Measurements from ENCODE around the gene DHRSX.
"Not testable (repeated sequence)": the region's sequence is repeated elsewhere in the genome, so short reads cannot be mapped to it uniquely, and the experiment has no call there.

DHRSX gene

GRCh38 chrX:2474280-2474962, 26.4 kb downstream of the DHRSX start:
- DNase-seq: no peak

DNA sequence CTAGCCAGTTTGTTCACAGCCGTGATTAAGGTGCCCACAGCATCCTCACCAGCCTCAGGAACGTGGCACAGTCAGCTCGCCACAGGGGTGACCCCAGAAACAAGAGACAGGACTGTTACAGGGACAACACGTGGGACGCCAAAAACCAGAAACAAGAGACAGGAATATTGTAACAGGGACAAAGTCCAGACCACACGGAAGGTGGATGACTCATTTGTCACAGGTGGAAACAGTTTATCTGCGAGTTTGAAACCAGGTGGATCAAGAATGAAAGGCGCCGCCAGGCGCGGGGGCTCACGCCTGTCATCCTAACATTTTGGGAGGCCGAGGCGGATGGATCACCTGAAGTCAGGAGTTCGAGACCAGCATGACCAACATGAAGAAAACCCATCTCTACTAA, 27.7 kb downstream of the DHRSX start:
- DNase-seq: not testable (repeated sequence)

- DNase-seq: no peak
Measured at GRCh38 chrX:2471641-2472040, 29.1 kb downstream of the DHRSX start.

- not testable (repeated sequence) for DNase-seq
Measured at GRCh38 chrX:2471126-2471525, 29.6 kb downstream of the DHRSX start.

- DNase-seq: not testable (repeated sequence)
Measured at GRCh38 chrX:2469852-2470251, 30.9 kb downstream of the DHRSX start.

- DNase-seq: no peak
Measured at GRCh38 chrX:2469196-2469685, 31.5 kb downstream of the DHRSX start.

- no peak for DNase-seq
Measured at GRCh38 chrX:2468261-2469195, 32.2 kb downstream of the DHRSX start.

DNA sequence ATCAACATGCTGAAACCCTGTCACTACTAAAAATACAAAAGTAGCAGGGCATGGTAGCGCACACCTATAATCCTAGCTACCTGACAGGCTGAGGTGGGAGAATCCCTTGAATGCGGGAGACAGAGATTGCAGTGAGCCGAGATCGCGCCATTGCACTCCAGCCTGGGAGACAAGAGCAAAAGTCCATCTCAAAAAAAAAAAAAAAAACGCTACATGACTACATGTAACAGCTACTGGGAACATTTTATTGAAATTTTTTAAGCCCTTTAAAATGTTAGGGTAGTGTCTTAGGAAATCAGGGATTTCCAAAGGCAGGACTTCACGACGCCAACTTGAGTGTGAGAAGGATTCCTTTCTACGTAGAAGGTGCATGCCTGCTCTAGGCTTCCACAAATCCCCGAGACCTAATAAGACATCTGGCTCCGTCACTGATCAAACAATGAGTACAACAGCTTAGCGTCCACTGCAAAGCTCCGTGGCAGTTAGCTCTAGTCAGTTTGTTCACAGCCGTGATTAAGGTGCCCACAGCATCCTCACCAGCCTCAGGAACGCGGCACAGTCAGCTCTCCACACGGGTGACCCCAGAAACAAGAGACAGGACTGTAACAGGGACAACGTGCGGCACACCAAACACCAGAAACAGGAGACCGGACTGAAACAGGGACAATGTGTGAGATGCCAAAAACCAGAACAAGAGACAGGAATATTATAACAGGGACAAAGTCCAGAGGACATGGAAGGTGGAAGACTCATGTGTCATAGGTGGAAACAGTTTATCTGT, 33.7 kb downstream of the DHRSX start:
- DNase-seq: no peak

DNA sequence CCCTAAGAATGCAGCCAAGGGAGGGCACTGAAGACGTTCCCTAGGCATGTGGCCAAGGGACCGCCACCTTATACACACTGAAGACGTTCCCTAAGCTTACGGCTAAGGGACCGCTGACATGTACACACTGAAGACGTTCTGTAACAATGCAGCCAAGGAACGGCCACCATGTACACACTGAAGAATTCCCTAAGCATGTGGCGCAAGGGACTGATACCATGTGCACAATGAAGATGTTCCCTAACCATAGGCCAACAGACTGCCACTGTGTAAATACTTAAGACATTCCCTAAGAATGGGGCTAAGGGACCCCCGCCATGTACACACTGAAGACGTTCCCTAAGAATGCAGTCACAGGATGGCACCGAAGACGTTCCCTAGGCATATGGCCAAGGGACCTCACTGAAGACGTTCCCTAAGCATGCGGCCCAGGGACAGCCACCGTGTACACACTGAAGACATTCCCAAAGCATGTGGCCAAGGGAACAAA, 36.1 kb downstream of the DHRSX start:
- no peak for DNase-seq

DNA sequence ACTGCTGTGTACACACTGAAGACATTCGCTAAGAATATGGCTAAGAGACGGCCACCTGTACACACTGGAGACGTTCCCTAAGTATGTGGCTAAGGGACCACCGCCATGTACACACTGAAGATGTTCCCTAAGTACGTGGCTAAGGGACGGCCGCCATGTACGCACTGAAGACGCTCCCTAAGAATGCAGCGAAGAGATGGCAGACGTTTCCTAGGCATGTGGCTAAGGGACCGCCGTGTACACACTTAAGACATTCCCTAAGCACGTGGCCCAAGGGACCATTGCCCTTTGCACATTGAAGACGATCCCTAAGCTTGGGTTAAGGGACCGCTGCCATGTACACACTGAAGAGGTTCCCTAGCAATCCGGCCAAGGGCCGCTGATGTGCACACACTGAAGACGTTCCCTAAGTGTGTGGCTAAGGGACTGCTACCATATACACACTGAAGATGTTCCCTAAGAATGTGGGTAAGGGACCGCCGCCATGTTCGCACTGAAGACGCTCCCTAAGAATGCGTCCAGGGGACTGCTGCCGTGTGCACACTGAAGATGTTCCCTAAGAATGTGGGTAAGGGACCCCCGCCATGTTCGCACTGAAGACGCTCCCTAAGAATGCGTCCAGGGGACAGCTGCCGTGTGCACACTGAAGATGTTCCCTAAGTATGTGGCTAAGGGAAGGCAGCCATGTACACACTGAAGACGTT, 36.7 kb downstream of the DHRSX start:
- no peak for DNase-seq

DNA sequence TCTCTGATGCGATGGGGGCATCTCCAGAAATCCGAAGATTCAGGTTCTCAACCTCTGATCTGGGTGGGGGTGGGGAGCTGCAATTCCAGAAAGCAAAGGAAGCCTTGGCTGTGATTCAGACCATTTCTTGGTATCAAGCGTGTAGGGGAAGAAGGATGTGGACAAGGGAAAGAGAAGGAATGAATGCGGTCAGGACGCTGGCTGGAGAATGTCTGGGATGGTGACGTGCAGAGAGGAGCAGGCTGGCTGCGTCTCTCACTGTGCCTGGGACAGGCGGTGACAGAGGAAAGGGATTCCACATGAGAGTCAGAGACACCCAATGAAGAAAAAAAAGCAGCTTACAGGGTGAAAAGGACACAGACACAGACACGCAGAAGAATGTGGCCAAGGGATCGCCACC, 37.3 kb downstream of the DHRSX start:
- not testable (repeated sequence) for DNase-seq

DNA sequence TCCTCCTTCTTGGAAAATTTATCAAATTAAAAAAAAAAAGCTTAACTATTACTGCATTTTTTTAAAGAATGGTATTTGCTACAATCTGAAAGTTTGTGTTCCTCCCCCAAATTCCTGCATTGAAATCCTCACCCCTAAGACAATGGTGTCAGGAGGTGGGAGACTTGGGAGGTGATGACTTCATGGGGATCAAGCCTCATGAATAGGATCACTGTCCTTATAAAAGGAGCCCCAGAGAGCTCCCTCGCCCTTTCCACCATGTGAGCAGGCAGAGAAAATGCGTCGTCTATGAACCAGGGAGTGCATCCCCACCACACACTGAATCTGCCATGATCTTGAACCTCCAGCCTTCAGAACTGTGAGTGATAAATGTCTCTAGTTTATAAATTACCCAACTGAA, 38.0 kb downstream of the DHRSX start:
- no peak for DNase-seq

DNA sequence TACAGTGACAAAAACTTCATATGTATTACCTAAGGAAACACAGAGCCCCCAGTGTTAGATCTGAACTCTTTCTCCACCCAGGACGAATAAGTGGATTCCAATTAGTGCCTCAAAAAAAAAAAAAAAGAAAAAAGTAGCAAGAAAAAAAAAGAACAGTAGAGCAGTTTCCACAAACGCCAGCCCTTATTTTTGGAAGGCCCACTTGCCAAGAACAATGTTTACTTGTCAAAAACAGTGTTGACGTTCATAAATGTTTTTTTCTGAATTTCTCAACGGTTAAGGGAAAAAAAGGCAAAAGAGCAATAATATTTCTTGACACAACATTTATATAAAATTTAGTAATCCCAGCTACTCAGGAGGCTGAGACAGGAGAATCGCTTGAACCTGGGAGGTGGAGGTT, 38.7 kb downstream of the DHRSX start:
- no peak for DNase-seq

- DNase-seq: no peak
Measured at GRCh38 chrX:2461711-2462016, 39.1 kb downstream of the DHRSX start.

DNA sequence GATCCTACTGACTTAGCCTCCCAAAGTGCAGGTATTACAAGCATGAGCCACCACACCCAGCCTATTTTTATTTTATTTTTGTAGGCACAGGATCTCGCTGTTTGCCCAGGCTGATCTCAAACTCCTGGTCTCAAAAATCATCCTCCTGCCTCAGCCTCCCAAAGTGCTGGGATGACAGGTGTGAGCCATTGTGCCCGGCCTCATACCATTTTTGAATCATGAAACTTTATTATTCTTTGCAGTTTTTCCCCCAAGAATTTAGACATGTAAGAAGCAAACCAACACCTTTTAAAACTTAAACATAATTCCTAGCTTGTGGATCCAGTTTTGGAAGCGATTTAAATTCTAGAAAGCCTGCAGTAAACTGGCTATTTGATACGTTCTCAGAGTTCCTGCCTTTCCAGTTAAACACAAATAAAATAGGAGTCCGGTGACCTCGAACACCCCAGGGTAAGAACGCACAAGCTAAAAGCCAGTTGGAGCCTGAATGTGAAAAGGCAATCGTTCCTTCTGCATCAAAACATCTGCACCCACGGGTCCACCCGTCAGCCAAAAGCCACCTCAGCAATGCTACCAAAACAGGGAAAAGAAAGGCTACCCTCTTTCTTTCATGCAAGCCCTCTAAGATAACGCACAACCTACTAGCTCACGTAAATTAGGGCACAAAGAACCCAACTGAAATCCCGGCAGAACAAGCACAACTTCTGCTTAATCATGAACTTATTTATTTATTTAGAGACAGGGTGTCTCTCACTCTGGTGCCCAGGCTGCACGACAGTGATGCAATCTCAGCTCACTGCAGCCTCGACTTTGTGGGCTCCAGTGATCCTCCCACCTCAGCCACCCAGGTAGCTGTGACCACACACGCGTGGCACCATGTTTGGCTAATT, 39.7 kb downstream of the DHRSX start:
- not testable (repeated sequence) for DNase-seq

DNA sequence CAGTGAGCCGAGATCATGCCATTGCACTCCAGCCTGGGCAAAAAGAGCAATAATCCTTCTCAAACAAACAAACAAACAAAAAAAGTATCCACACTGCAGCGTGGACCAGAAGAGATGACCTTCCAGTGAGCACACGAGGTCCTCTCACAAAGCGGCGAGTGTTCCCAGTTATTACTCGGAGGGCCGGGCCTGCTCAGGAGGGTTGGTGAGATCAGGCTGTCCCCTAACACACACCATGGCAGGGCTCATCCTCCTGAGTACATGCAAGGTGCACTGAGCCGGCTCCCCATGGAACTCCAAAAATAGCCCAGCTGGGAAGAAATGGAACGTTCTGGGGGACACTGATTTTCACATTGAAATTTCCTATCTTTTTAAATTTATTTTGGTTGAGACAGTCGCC, 40.7 kb downstream of the DHRSX start:
- not testable (repeated sequence) for DNase-seq

DNA sequence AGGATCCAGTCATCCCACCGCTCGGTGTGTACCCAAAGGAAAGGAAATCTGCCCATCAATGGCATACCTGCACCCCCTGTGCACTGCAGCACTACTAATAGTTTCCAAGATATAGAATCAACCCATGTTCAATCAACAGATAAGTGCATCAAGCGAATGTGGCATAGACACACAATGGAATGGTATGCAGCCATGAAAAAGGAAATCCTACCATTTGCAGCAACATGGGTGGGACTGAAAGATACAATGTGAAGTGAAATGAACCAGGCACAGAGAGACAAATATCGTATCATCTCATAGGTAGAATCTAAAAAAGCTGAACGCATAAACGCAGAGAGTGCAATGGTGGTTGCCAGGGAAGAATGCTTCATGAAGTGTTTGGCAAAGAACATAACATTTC, 42.5 kb downstream of the DHRSX start:
- no peak for DNase-seq

- no peak for DNase-seq
Measured at GRCh38 chrX:2457289-2458133, 43.3 kb downstream of the DHRSX start.

GRCh38 chrX:2456091-2456490, 44.7 kb downstream of the DHRSX start:
- not testable (repeated sequence) for DNase-seq

- DNase-seq: not testable (repeated sequence)
Measured at GRCh38 chrX:2454620-2455019, 46.2 kb downstream of the DHRSX start.
